Memory B cell (primary cell): Measurements from ENCODE around the gene AHR.
A peak's percentile ranks its signal among the peaks of the same experiment; 100 is the strongest.

Experiments
- ATAC-seq: fragments of 150-1000 bp; cut with Tn5 transposase; 2 replicates; pipeline ENCODE4 v1.10.0; 2021; ENCODE audit warnings: low read depth, mild to moderate bottlenecking, moderate library complexity
- DNase-seq, 2 donors: peaks; one replicate each; pipeline ENCODE4 v3.0.0; 2022; ENCODE audit warnings: low spot score in 2 of 2
- H3K27ac Mint-ChIP-seq: one replicate; pipeline ENCODE4 v1.8.0; 2022; ENCODE audit warnings: mild to moderate bottlenecking, moderate library complexity, mixed read lengths
- H3K27me3 Mint-ChIP-seq: one replicate; pipeline ENCODE4 v1.8.0; 2022; ENCODE audit warnings: mixed read lengths
- H3K36me3 Mint-ChIP-seq: one replicate; pipeline ENCODE4 v1.8.0; 2022; ENCODE audit warnings: mild to moderate bottlenecking, mixed read lengths
- H3K4me1 Mint-ChIP-seq: one replicate; pipeline ENCODE4 v1.8.0; 2022; ENCODE audit warnings: mixed read lengths
- H3K4me3 Mint-ChIP-seq: one replicate; pipeline ENCODE4 v1.8.0; 2022; ENCODE audit warnings: mild to moderate bottlenecking, moderate library complexity, mixed read lengths
- H3K9me3 Mint-ChIP-seq: one replicate; pipeline ENCODE4 v1.8.0; 2022; ENCODE audit warnings: mixed read lengths

The AHR gene

DNA sequence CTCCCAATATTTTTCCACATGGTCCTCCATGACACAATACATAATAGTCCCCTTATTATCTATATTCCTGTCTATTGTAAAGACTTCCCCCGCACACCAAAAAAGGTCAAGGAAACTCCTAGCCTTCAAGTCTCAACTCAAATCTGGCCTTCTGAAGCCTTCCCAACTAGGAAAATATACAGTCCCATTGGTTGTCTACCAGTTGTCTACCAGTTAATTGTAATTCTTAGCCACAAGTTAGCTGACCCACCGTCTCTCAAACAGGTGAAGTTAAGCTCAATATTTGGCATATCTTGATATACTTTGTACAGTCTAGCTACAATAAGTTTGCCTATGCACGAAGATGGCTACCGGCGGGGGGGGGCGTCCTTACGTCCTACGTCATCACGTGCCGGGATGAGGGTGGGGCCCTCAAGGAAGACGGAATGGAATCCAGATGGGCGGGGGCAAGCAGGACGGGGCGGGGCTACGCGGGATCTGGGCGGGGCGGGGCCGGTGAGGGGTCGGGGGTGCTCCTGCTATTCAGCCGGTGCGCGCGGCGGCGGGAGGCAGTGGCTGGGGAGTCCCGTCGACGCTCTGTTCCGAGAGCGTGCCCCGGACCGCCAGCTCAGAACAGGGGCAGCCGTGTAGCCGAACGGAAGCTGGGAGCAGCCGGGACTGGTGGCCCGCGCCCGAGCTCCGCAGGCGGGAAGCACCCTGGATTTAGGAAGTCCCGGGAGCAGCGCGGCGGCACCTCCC lies at the start of gene AHR:
AHR (plus strand) TSS at position 551 of the 738 bp plus-strand sequence. CDS start 613 bp downstream, outside the sequence.
- H3K27ac Mint-ChIP-seq: peak within 1 kb of the TSS; percentile 97
- ATAC-seq: peak; percentile 72
- DNase-seq: peak; percentile 76 to 79
- peaks cover 2% of the 10 kb centered on the region for H3K36me3 Mint-ChIP-seq
- peaks cover 27% of the 10 kb centered on the region for H3K4me1 Mint-ChIP-seq
- H3K27me3 Mint-ChIP-seq: no peaks in the 10 kb centered on the region
- H3K4me3 Mint-ChIP-seq: peak within 1 kb of the TSS; percentile 99
- H3K9me3 Mint-ChIP-seq: peaks cover 2% of the 10 kb centered on the region

DNA sequence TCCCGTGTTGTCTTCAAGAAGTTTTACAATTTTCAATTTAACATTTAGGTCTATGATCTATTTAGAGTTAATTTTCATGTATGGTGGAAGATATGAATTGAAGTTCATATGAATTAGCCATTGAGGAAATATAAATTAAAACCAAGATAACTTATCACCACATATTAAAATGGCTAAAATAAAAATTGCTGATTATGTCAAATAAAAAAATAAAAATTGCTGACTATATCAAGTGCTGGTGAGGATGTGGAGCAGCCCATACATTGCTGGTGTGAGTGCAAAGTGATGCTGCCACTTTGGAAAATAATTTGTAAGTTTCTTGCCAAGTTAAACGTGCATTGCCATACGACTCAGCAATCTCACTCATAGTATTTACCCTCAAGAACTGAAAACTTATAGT lies 44.6 kb upstream of the AHR start:
- H3K4me3 Mint-ChIP-seq: no peak overlapping the region
- DNase-seq: no peak
- no peaks in the 10 kb centered on the region for H3K36me3 Mint-ChIP-seq
- no peak overlapping the region for H3K27ac Mint-ChIP-seq
- ATAC-seq: no peak
- H3K4me1 Mint-ChIP-seq: no peaks in the 10 kb centered on the region
- H3K27me3 Mint-ChIP-seq: no peaks in the 10 kb centered on the region
- H3K9me3 Mint-ChIP-seq: peaks cover 1% of the 10 kb centered on the region

DNA sequence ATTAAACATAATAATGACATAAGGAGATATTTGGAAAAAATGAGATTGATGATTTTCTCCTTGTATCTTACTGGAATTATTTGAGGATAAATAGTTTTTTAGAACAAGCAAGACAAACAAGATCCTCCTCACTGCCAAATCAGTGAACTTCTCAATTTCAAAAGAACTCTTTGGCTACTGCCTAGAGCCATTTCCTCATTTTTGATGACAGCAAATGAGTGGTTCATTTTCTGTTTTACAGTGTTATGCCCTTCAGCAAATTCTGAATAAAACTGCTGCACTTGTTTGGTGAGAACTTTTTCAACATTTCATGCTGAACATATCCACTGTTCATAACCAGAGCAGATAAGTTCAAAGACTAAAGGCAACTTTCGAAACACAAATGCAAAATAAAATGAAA lies 42.5 kb upstream of the AHR start:
- Mint-ChIP-seq H3K9me3 (peaks cover 1% of the 10 kb centered on the region), H3K27me3 (no peaks in the 10 kb centered on the region), H3K4me1 (no peaks in the 10 kb centered on the region), H3K36me3 (no peaks in the 10 kb centered on the region), H3K4me3 (no peak overlapping the region), H3K27ac (no peak overlapping the region)
- ATAC-seq (peak; percentile 63), DNase-seq (no peak)

DNA sequence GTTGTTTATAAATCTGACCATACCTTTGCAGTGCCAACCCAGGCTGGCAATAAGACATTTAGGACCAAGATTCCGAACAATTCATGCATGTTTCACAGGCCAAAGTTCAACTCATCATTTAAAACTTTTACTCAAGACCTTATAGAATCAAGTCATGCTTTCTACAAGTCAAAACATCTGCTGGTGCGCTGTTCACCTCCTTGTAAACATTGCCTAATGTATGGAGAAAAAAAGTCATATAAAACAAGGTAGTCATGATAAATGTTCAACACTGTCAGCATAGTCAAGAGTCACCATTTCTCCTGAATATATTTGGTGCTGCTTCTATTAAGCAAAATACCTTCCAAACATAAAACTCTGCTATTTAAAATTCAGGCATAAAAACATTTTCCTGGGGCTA lies 42.1 kb upstream of the AHR start:
- Mint-ChIP-seq H3K27ac (no peak overlapping the region), H3K4me1 (peaks cover 2% of the 10 kb centered on the region), H3K4me3 (no peak overlapping the region), H3K27me3 (no peaks in the 10 kb centered on the region), H3K36me3 (no peaks in the 10 kb centered on the region), H3K9me3 (peaks cover 1% of the 10 kb centered on the region)
- DNase-seq (no peak), ATAC-seq (no peak)

DNA sequence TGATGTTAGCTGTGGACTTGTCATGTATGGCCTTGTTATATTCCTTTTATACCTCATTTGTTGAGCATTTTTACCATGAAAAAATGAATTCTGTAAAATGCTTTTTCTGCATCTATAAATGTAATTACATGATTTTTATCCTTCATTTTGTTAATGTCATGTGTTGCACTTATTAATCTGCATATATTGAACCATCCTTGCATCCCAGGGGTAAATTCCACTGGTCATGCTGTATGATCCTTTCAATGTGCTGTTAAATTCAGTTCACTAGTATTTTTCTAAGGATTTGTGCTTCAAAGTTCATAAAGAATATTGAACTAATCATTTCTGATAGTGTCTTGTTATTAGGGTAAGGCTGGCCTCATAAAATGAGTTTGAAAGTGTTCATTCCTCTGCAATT lies 31.9 kb upstream of the AHR start:
- no peak overlapping the region for H3K4me3 Mint-ChIP-seq
- H3K4me1 Mint-ChIP-seq: no peaks in the 10 kb centered on the region
- H3K36me3 Mint-ChIP-seq: peaks cover 8% of the 10 kb centered on the region
- H3K27ac Mint-ChIP-seq: no peak overlapping the region
- H3K27me3 Mint-ChIP-seq: no peaks in the 10 kb centered on the region
- H3K9me3 Mint-ChIP-seq: peaks cover 19% of the 10 kb centered on the region
- ATAC-seq (no peak), DNase-seq (no peak)

DNA sequence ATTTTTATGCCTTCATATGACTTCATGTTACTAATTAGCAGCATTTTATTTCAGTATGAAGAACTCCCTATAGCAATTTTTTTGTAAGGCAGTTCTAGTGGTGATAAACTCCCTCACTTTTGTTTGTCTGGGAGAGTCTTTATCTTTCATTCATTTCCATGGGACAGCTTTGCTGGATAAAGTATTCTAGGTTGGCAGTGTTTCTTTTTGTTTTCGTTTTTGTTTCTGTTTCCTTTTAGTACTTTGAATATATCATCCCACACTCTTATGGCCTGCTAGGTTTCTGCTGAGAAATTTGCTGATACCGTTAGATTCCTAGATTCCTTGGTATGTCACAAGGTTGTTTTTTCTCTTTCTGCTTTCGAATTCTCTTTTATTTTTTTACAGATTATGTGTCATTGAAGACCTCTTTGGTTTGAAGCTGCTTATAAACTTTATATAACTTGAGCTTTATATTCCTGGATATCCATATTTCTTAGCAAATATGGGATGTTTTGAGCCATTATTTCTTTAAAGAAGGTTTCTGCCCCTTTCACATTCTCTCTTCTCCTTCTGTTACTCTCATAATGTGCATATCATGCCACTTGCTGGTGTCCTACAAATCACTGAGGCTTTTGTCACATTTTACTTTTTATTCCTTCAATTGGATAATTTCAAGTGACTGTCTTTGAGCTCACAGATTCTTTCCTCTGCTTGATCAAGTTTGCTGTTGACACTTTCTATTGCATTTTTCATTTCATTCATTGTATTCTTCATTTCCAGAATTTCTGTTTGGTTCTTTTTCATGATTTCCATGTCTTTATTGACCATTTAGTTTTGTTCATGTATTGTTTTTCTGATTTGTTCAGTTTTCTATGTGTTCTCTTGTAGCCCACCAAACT lies 28.9 kb upstream of the AHR start:
- no peaks in the 10 kb centered on the region for H3K4me1 Mint-ChIP-seq
- peak overlapping the region; percentile 14 for H3K27ac Mint-ChIP-seq
- H3K9me3 Mint-ChIP-seq: peaks cover 23% of the 10 kb centered on the region
- H3K36me3 Mint-ChIP-seq: peaks cover 13% of the 10 kb centered on the region
- no peak for ATAC-seq
- H3K27me3 Mint-ChIP-seq: peaks cover 1% of the 10 kb centered on the region
- no peak for DNase-seq
- H3K4me3 Mint-ChIP-seq: no peak overlapping the region

DNA sequence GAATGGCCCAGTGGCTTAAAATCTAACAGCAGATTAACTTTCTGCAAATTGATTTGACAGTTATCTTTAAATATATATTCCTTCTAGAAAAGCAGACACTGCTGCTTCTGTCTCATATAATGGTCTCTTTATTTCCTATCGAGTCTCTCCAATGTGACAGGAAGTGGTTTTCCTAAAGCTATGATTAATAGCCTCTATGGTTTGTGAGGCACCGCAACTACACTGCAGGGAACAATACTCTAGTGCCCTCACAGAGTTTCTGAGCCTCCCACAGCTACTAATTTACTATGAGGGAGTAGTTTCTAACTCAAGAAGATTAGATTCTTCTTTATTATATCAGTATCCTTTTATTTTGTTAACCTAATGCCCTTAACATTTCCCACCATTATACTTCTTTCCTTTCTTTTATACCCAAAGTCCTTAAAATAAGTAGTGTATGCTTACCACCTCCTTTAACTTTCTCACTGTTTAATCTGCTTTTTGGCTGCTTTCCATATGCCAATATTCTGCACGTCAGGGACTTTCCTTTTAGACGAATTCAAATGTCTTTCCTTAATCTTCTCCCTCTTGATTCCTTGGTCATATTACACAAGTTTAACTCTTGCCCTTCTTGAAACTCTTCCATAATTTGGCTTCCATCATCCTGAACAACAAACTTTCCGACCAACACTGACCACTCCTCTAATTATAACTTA lies 23.8 kb upstream of the AHR start:
- Mint-ChIP-seq H3K27me3 (peaks cover 1% of the 10 kb centered on the region), H3K27ac (no peak overlapping the region), H3K36me3 (peaks cover 7% of the 10 kb centered on the region), H3K4me1 (no peaks in the 10 kb centered on the region), H3K9me3 (peaks cover 7% of the 10 kb centered on the region), H3K4me3 (no peak overlapping the region)
- DNase-seq (no peak), ATAC-seq (no peak)

DNA sequence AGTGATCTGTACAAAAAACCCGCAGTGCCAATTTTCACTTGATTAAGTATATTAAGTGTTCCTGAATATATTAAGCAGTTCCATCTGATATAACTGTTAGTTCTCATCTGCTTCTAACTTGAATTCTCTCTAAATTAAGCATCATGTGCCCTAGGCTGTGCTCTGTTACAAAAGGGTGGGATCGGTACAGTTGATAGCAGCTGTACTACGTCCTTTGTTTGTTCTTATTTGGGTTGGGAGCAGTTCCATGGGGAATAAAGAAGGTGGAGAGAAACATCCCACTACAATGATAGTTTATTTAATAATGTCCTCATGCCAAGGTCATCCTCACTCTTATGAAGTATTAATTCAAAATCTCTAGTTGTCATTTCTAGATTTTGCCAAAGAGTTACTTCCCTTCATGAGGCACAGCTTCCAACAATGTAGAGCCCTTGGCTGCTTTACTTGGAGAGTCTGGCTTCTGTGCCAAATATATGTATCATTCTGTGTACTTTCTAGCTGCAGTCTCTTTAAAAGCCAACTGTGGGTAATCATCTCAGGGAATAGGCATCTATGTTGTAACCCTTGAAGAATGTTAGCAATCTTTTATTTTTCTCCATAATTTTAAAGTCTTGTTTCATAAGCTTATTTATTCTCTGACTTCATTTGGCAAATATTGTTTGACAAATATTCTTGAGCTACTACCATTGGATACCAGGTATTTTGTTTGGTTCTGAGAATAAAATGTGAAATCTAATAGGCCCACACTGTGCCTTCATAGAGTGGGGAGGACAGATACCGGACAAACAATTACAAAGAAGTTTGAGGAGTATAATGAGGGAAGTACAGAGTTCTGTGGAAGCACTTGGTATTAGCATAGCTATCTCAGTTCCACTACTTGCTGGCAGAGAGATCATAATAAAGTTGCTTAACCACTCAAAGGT lies 22.4 kb upstream of the AHR start:
- peaks cover 4% of the 10 kb centered on the region for H3K9me3 Mint-ChIP-seq
- H3K27me3 Mint-ChIP-seq: peaks cover 1% of the 10 kb centered on the region
- H3K36me3 Mint-ChIP-seq: peaks cover 5% of the 10 kb centered on the region
- ATAC-seq: no peak
- H3K4me1 Mint-ChIP-seq: no peaks in the 10 kb centered on the region
- no peak for DNase-seq
- H3K27ac Mint-ChIP-seq: no peak overlapping the region
- H3K4me3 Mint-ChIP-seq: no peak overlapping the region

DNA sequence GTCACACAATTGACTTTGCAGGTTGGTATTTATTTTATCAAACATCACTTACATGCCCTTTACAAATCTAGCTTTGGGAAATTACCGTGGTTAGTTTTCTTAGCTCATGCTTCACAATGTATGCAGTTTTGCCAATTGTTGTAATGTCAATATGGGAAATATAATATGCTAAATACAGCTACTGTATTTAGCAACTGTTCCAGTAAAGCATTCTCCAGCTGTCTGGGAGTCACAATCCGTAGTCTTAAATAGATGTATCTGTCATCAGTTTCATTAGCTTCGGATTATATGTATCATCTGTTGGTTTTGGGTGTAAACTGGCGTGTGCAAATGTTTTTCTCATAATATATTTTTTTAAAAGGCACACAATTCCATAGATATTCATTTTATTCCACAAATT lies 19.4 kb upstream of the AHR start:
- no peak overlapping the region for H3K27ac Mint-ChIP-seq
- DNase-seq (no peak), ATAC-seq (no peak)
- H3K9me3 Mint-ChIP-seq: no peaks in the 10 kb centered on the region
- no peaks in the 10 kb centered on the region for H3K36me3 Mint-ChIP-seq
- H3K27me3 Mint-ChIP-seq: no peaks in the 10 kb centered on the region
- H3K4me1 Mint-ChIP-seq: no peaks in the 10 kb centered on the region
- no peak overlapping the region for H3K4me3 Mint-ChIP-seq

DNA sequence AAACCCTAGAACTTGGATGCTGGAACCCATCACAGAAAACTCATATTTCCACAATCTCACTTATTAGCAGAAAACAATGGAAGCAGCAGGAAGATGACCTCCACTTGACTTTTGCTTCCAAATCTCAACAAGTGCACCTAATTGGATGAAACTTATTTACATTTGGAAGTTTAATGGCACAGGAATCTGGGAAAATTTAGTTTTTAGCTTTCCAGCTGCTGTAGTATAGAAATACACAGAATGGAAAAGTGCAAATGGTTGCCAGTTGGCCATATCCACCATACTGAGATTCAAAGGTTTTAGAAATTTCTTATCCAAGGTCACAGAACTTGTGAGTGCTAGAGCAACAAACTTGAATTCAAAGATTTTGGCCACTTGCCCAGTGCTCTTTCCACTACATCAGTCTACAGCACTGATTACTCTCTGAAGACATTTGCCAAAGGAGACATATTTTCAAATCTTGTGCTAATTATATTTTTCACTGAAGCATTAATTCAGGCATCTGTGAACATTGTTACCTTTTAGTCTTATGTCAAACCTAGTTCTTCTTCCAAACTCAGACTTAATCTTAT lies 9.3 kb upstream of the AHR start:
- Mint-ChIP-seq H3K27ac (no peak overlapping the region), H3K27me3 (no peaks in the 10 kb centered on the region), H3K36me3 (peaks cover under 1% of the 10 kb centered on the region), H3K4me1 (no peaks in the 10 kb centered on the region), H3K9me3 (no peaks in the 10 kb centered on the region), H3K4me3 (no peak overlapping the region)
- DNase-seq (no peak), ATAC-seq (no peak)

DNA sequence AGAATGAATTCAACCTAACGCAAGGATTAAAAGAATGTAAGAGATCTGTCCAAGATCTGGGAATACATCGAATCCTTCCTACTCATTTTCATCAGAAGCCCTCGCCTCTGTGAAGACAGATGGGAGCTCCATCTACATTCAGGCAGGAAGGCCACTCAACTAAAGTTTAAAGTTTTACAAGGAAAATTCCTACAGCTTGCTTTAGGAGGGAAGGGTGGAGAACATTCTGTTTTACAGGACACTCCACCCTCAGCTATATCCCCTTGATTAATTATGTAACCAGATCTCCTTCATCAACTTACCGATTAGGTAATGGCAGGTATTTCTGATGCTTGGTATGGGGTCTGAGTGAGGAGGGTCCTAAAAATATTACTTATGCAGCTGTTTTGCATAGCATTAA lies 5.6 kb upstream of the AHR start:
- peaks cover 9% of the 10 kb centered on the region for H3K4me1 Mint-ChIP-seq
- no peak overlapping the region for H3K27ac Mint-ChIP-seq
- DNase-seq (no peak), ATAC-seq (no peak)
- H3K9me3 Mint-ChIP-seq: no peaks in the 10 kb centered on the region
- no peaks in the 10 kb centered on the region for H3K36me3 Mint-ChIP-seq
- H3K27me3 Mint-ChIP-seq: no peaks in the 10 kb centered on the region
- no peak overlapping the region for H3K4me3 Mint-ChIP-seq

DNA sequence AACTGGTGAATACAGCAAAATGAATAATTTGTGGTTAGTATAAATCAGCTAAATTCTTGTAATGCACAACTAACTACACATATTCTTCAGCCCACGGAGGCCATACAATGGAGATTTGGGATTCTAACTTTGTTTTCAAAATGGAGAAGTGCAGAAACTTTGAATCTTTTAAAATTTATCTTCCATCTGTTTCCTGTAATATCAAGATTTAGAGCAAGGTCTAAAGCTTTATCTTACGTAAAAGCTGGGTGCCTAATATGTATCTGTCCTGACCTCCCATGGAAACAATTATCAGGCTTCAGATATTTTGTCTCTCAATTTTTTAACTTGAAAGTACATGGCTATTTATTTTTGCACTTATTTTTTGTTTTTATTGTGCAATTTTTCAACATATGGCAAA lies 5.0 kb upstream of the AHR start:
- H3K9me3 Mint-ChIP-seq: peaks cover 2% of the 10 kb centered on the region
- no peaks in the 10 kb centered on the region for H3K36me3 Mint-ChIP-seq
- no peak overlapping the region for H3K27ac Mint-ChIP-seq
- H3K4me1 Mint-ChIP-seq: peaks cover 14% of the 10 kb centered on the region
- no peaks in the 10 kb centered on the region for H3K27me3 Mint-ChIP-seq
- ATAC-seq: no peak
- no peak for DNase-seq
- no peak overlapping the region for H3K4me3 Mint-ChIP-seq

DNA sequence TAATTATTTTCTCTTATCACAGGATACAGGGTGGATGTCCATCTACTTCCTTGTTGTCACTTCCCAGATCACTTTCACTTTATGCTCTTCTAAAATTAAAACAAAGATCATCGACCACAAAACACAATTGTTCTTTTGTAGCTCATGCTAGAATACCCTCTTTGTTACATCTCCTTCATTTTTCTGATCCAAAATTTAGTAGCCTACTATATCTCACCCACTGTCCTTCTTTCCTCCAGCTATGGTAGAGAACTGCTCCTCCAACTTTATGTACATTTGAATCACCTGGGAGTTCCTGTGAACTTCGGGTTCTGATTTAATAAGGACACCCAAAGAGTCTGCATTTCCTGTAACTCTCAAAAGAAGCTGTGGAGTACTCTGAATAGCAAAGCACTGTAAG lies 1.2 kb upstream of the AHR start:
- DNase-seq (no peak), ATAC-seq (no peak)
- Mint-ChIP-seq H3K27ac (peak overlapping the region; percentile 97), H3K9me3 (peaks cover 2% of the 10 kb centered on the region), H3K36me3 (peaks cover 2% of the 10 kb centered on the region), H3K4me1 (peaks cover 23% of the 10 kb centered on the region), H3K27me3 (no peaks in the 10 kb centered on the region), H3K4me3 (peak overlapping the region; percentile 46)
